GM12878 (cell line): ENCODE measurements around the gene C2orf66. TPM values are rescaled to one million over a fixed set of nuclear protein-coding genes. Genes with fewer than 3 reads are reported as not detected.

Experiments
- ATAC-seq: fragments of 200-7000 bp; cut with Tn5 transposase; 3 replicates; pipeline ENCODE4 v1.9.1; 2020; ENCODE audit warnings: mild to moderate bottlenecking, moderate library complexity
- BruUV-seq: library from RNA; stranded (reverse); fragments of 400-500 nt; replicated peaks from 2 replicates; lab custom pipeline; 2021; lab: Mats Ljungman, UMichigan
- CTCF ChIA-PET: fragments of 300-600 bp; sonication (Branson Sonifier 250); formaldehyde crosslinking; extraction: SDS; loops from one replicate; lab custom pipeline; 2021; ENCODE audit warnings: inconsistent platforms; lab: Yijun Ruan, JAX
- POLR2A ChIA-PET: fragments of 350-600 bp; formaldehyde crosslinking; extraction: SDS; loops from one replicate; lab custom pipeline; 2021; ENCODE audit warnings: inconsistent platforms; lab: Charles Lee
- RAD21 ChIA-PET: fragments of 300-600 bp; sonication (Branson Sonifier 250); formaldehyde crosslinking; loops from one replicate; lab custom pipeline; 2023; ENCODE audit warnings: antibody characterized with exemption; ENCODE audit not compliant: unreplicated experiment; lab: Charles Lee
- SMC1A ChIA-PET: fragments of 300-600 bp; sonication (Branson Sonifier 250); formaldehyde crosslinking; loops from one replicate; lab custom pipeline; 2023; ENCODE audit not compliant: unreplicated experiment, uncharacterized antibody; lab: Charles Lee
- DNase-seq: peaks from one replicate; pipeline ENCODE4 v3.0.0-alpha.2; 2011; ENCODE audit warnings: low read depth, low spot score
- FAIRE-seq: peaks from 3 replicates; lab custom pipeline; 2011; peaks lifted over from hg19 to GRCh38; lab: Jason Lieb, UNC
- H2AFZ ChIP-seq: 2 replicates; pipeline ENCODE4 v1.6.0; 2011; ENCODE audit warnings: low read depth, low read length, control low read depth; ENCODE audit not compliant: control insufficient read depth
- H3K27ac ChIP-seq: 2 replicates; pipeline ENCODE4 v1.5.1; 2011; ENCODE audit warnings: control low read depth; ENCODE audit not compliant: control insufficient read depth, insufficient read depth
- H3K27me3 ChIP-seq, 2 experiments: replicated peaks in 1 of 2; 2 replicates each; pipeline versions ENCODE4 v1.6.0 to v1.6.1; 2011; ENCODE audit warnings: low read length in 1 of 2; ENCODE audit not compliant: control insufficient read depth in 2 of 2, insufficient read depth in 2 of 2
- H3K36me3 ChIP-seq, 2 experiments: 2 replicates each; pipeline ENCODE4 v1.5.1; 2011; ENCODE audit warnings: low read length in 1 of 2; ENCODE audit not compliant: control insufficient read depth in 2 of 2, insufficient read depth in 2 of 2
- H3K4me1 ChIP-seq: 2 replicates; pipeline ENCODE4 v1.6.1; 2011; ENCODE audit warnings: mild to moderate bottlenecking, low read length, moderate library complexity, mixed read lengths; ENCODE audit not compliant: control insufficient read depth, insufficient read depth
- H3K4me2 ChIP-seq: 2 replicates; pipeline ENCODE4 v1.6.0; 2011; ENCODE audit warnings: control low read depth; ENCODE audit not compliant: control insufficient read depth, insufficient read depth
- H3K4me3 ChIP-seq: fragments of 200-600 bp; sonication (generic); 2 replicates; pipeline ENCODE4 v1.5.1; 2016
- H3K79me2 ChIP-seq: 2 replicates; pipeline ENCODE4 v1.6.0; 2011; ENCODE audit warnings: low read length; ENCODE audit not compliant: control insufficient read depth, insufficient read depth
- H3K9ac ChIP-seq: 2 replicates; pipeline ENCODE4 v1.8.0; 2011; ENCODE audit warnings: low read length, control low read depth, mixed read lengths; ENCODE audit not compliant: control insufficient read depth, insufficient read depth
- H3K9me3 ChIP-seq: replicated peaks from 3 replicates; pipeline ENCODE4 v1.5.1; 2011; ENCODE audit warnings: mild to moderate bottlenecking, low read length; ENCODE audit not compliant: control insufficient read depth, insufficient read depth
- H4K20me1 ChIP-seq: 2 replicates; pipeline ENCODE4 v1.6.0; 2011; ENCODE audit not compliant: control insufficient read depth, insufficient read depth
- BHLHE40 ChIP-seq, 2 experiments: fragments of 450-650 bp in 1 of 2; IDR thresholded peaks; 2 replicates each; pipeline ENCODE4 v1.6.1; 2011 to 2017; ENCODE audit warnings: low read depth in 2 of 2, borderline replicate concordance in 1 of 2, improper control_type of control experiment in 1 of 2, low read length in 1 of 2, mild to moderate bottlenecking in 1 of 2
- CHD2 ChIP-seq: IDR thresholded peaks from 2 replicates; pipeline ENCODE4 v1.6.1; 2011; ENCODE audit warnings: low read depth, low read length, improper control_type of control experiment, borderline replicate concordance
- GABPA ChIP-seq: IDR thresholded peaks from 2 replicates; pipeline ENCODE4 v1.6.1; 2014; ENCODE audit warnings: antibody characterized with exemption, low read depth, mild to moderate bottlenecking, inconsistent platforms
- IKZF1 ChIP-seq: fragments of 450-650 bp; conservative IDR thresholded peaks from 2 replicates; pipeline ENCODE4 v1.6.1; 2017; ENCODE audit warnings: antibody characterized with exemption, mild to moderate bottlenecking
- JUNB ChIP-seq: IDR thresholded peaks from 2 replicates; pipeline ENCODE4 v1.6.1; 2016; ENCODE audit warnings: antibody characterized with exemption, mild to moderate bottlenecking
- KDM1A ChIP-seq: fragments of 200-600 bp; sonication (generic); IDR thresholded peaks from 2 replicates; pipeline ENCODE4 v1.6.1; 2016; ENCODE audit warnings: borderline replicate concordance
- MEF2A ChIP-seq: IDR thresholded peaks from 2 replicates; pipeline ENCODE4 v1.6.1; 2011; ENCODE audit warnings: low read depth, mild to moderate bottlenecking, low read length, moderate library complexity; ENCODE audit not compliant: insufficient read depth
- MXI1 ChIP-seq: fragments of 150-350 bp; IDR thresholded peaks from 2 replicates; pipeline ENCODE4 v1.6.1; 2011; ENCODE audit warnings: low read depth, mild to moderate bottlenecking, inconsistent platforms, low read length, improper control_type of control experiment
- NBN ChIP-seq: fragments of 450-650 bp; IDR thresholded peaks from 2 replicates; pipeline ENCODE4 v1.6.1; 2016
- NR2F1 ChIP-seq: fragments of 450-650 bp; conservative IDR thresholded peaks from 2 replicates; pipeline ENCODE4 v1.6.1; 2017; ENCODE audit warnings: mild to moderate bottlenecking
- POLR2AphosphoS5 ChIP-seq: IDR thresholded peaks from 2 replicates; pipeline ENCODE4 v1.6.1; 2011; ENCODE audit warnings: mild to moderate bottlenecking, low read length, inconsistent platforms
- RUNX3 ChIP-seq: IDR thresholded peaks from 2 replicates; pipeline ENCODE4 v1.6.1; 2012; ENCODE audit warnings: low read length, inconsistent platforms
- SMAD1 ChIP-seq: fragments of 450-650 bp; IDR thresholded peaks from 2 replicates; pipeline ENCODE4 v1.6.1; 2018; ENCODE audit warnings: mild to moderate bottlenecking, low read depth; ENCODE audit not compliant: partially characterized antibody
- TBL1XR1 ChIP-seq: IDR thresholded peaks from 2 replicates; pipeline ENCODE4 v1.6.1; 2012; ENCODE audit warnings: low read depth, low read length, improper control_type of control experiment
- WGBS: methylation state at CpG from one replicate; pipeline ENCODE4 v1.1.6; 2016; ENCODE audit warnings: low lambda C conversion rate; ENCODE audit not compliant: insufficient replicate concordance, insufficient coverage; ENCODE audit errors: missing lambda C conversion rate; 5-methylcytosine and 5-hydroxymethylcytosine counted together
- in situ Hi-C: fragments of 300-500 bp; cut with MboI; formaldehyde crosslinking; loops from 9 replicates; pipeline ENCODE4 v1.14.3; 2018; ENCODE audit warnings: mixed read lengths
- intact Hi-C: fragments of 100-400 bp; cut with micrococcal nuclease; formaldehyde crosslinking; loops from one replicate; pipeline ENCODE4 v1.14.2; 2022; ENCODE audit not compliant: unreplicated experiment
- polyA plus RNA-seq, 11 experiments: library from polyadenylated mRNA; depleted of rRNA in 4 of 11; unstranded in 6 of 11; stranded (reverse) in 5 of 11; fragments of >200 nt; fragmentation: Nextera tagmentation in 4 of 11; fragmentation: Illumina TruSeq in 1 of 11; extraction: Ambion mirVana in 4 of 11; extraction: Trizol in 1 of 11; gene quantifications; 1 replicate in 1 of 11; 2 replicates in 10 of 11; pipeline versions ENCODE4 v1.2.1 to v1.2.3, GENCODE V29; 2011 to 2016; ENCODE audit warnings: inconsistent platforms in 2 of 11, missing spikeins in 2 of 11, low read depth in 1 of 11
- total RNA-seq, 4 experiments: library from RNA; depleted of rRNA in 3 of 4; stranded (reverse); fragments of >200 nt in 3 of 4; fragmentation: Illumina TruSeq in 1 of 4; extraction: Trizol in 1 of 4; gene quantifications; 2 replicates each; pipeline versions ENCODE4 v1.2.1 to v1.2.3, GENCODE V29; 2013 to 2021
- TF ChIP-seq, protein P1 (sequence below): IDR thresholded peaks from 2 replicates; pipeline ENCODE4 v1.6.1; 2012; ENCODE audit warnings: improper control_type of control experiment, low read depth, low read length; ENCODE audit not compliant: insufficient replicate concordance
- TF ChIP-seq, protein P2 (sequence below): fragments of 450-650 bp; formaldehyde crosslinking; IDR thresholded peaks from 2 replicates; pipeline ENCODE4 v1.4.0; 2020; ENCODE audit warnings: mild to moderate bottlenecking, moderate library complexity

Gene C2orf66
- total and polyA plus RNA-seq, 10 of the 15 experiments (the other 5 are each of a cell fraction or from before 2014, with no cell fraction given) = 0.04 to 0.10 (median 0.07) TPM; not detected in 7

DNA sequence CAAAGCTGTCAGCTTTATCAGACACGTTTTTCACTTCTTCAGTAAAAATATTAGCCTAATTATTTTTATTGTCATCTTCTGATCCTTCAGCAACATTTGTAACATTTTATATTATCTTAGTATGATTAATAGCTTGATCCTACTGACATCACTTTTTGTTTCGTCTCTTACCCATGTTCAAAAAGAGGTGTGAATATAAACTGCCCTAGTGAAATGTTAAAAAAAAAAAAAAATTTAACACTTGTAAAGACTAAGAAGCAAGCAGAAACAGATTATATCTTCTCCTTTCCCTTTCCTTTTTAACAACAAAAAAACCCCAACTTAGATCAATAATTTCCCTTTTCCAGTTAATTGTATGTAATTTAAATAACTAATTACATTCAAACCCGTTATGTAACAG, 36.2 kb upstream of the C2orf66 start:
- ChIA-PET CTCF (interaction anchor here (0.7 to 1.3 kb wide), 3 partner anchors 9 to 268 kb away, joined by 3 to 5 read pairs (median 3); no protein-coding TSS in a partner anchor), POLR2A (interaction anchor here (0.7 to 2.0 kb wide), 2 partner anchors 9 to 1291 kb away, joined by 3 to 4 read pairs; no protein-coding TSS in a partner anchor), SMC1A (interaction anchor here (1.0 to 1.6 kb wide), 2 partner anchors 9 to 32 kb away, joined by 3 read pairs; no protein-coding TSS in a partner anchor), RAD21 (no interaction called here)
- H3K4me1 ChIP-seq = no peaks in the 10 kb centered on the region
- ATAC-seq (no peak), FAIRE-seq (no peak), DNase-seq (no peak)
- no peaks in the 10 kb centered on the region for H3K79me2 ChIP-seq
- no peak overlapping the region for H3K9ac ChIP-seq
- H3K4me2 ChIP-seq = no peak overlapping the region
- H4K20me1 ChIP-seq = no peaks in the 10 kb centered on the region
- in situ Hi-C loops (no loop called here), intact Hi-C loops (no loop called here)
- no peaks in the 10 kb centered on the region for H3K9me3 ChIP-seq
- 77% methylated on average over 3 of the region's 3 CpGs for WGBS
- no peaks in the 10 kb centered on the region for H3K27me3 ChIP-seq
- no peak overlapping the region for H3K4me3 ChIP-seq
- no TSS peak for BruUV-seq
- H3K27ac ChIP-seq = no peak overlapping the region
- no peak overlapping the region for H2AFZ ChIP-seq
- peaks cover 0 to 3% of the 10 kb centered on the region in 2 experiments; a peak in 1 of 4 replicates for H3K36me3 ChIP-seq
- TF ChIP-seq RUNX3 = no peak
- TF ChIP-seq GABPA = no peak
- no peak for TF ChIP-seq TBL1XR1
- no peak for TF ChIP-seq IKZF1
- no peak for TF ChIP-seq BHLHE40 (IDR thresholded peaks at IDR 0.05; ENCODE audit: borderline replicate concordance in 1 of 2, low read depth in 2 of 2, low read length in 1 of 2)
- TF ChIP-seq KDM1A = no peak
- no peak for TF ChIP-seq MEF2A
- TF ChIP-seq MXI1 = no peak
- no peak for TF ChIP-seq POLR2AphosphoS5
- no peak for TF ChIP-seq NBN
- TF ChIP-seq, protein P1, sequence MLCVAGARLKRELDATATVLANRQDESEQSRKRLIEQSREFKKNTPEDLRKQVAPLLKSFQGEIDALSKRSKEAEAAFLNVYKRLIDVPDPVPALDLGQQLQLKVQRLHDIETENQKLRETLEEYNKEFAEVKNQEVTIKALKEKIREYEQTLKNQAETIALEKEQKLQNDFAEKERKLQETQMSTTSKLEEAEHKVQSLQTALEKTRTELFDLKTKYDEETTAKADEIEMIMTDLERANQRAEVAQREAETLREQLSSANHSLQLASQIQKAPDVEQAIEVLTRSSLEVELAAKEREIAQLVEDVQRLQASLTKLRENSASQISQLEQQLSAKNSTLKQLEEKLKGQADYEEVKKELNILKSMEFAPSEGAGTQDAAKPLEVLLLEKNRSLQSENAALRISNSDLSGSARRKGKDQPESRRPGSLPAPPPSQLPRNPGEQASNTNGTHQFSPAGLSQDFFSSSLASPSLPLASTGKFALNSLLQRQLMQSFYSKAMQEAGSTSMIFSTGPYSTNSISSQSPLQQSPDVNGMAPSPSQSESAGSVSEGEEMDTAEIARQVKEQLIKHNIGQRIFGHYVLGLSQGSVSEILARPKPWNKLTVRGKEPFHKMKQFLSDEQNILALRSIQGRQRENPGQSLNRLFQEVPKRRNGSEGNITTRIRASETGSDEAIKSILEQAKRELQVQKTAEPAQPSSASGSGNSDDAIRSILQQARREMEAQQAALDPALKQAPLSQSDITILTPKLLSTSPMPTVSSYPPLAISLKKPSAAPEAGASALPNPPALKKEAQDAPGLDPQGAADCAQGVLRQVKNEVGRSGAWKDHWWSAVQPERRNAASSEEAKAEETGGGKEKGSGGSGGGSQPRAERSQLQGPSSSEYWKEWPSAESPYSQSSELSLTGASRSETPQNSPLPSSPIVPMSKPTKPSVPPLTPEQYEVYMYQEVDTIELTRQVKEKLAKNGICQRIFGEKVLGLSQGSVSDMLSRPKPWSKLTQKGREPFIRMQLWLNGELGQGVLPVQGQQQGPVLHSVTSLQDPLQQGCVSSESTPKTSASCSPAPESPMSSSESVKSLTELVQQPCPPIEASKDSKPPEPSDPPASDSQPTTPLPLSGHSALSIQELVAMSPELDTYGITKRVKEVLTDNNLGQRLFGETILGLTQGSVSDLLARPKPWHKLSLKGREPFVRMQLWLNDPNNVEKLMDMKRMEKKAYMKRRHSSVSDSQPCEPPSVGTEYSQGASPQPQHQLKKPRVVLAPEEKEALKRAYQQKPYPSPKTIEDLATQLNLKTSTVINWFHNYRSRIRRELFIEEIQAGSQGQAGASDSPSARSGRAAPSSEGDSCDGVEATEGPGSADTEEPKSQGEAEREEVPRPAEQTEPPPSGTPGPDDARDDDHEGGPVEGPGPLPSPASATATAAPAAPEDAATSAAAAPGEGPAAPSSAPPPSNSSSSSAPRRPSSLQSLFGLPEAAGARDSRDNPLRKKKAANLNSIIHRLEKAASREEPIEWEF = no peak
- TF ChIP-seq, protein P2, sequence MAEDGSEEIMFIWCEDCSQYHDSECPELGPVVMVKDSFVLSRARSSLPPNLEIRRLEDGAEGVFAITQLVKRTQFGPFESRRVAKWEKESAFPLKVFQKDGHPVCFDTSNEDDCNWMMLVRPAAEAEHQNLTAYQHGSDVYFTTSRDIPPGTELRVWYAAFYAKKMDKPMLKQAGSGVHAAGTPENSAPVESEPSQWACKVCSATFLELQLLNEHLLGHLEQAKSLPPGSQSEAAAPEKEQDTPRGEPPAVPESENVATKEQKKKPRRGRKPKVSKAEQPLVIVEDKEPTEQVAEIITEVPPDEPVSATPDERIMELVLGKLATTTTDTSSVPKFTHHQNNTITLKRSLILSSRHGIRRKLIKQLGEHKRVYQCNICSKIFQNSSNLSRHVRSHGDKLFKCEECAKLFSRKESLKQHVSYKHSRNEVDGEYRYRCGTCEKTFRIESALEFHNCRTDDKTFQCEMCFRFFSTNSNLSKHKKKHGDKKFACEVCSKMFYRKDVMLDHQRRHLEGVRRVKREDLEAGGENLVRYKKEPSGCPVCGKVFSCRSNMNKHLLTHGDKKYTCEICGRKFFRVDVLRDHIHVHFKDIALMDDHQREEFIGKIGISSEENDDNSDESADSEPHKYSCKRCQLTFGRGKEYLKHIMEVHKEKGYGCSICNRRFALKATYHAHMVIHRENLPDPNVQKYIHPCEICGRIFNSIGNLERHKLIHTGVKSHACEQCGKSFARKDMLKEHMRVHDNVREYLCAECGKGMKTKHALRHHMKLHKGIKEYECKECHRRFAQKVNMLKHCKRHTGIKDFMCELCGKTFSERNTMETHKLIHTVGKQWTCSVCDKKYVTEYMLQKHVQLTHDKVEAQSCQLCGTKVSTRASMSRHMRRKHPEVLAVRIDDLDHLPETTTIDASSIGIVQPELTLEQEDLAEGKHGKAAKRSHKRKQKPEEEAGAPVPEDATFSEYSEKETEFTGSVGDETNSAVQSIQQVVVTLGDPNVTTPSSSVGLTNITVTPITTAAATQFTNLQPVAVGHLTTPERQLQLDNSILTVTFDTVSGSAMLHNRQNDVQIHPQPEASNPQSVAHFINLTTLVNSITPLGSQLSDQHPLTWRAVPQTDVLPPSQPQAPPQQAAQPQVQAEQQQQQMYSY = no peak
- TF ChIP-seq JUNB = no peak
- TF ChIP-seq SMAD1 = no peak
- no peak for TF ChIP-seq CHD2
- TF ChIP-seq NR2F1 = no peak
